GM23248 (cell line): ENCODE data around the gene LTBP3.

ENCODE experiments used
- EZH2 ChIP-seq: fragments of 200-600 bp; sonication (generic); IDR thresholded peaks from 2 replicates; pipeline ENCODE4 v1.6.1; 2018; ENCODE audit warnings: antibody characterized with exemption, mild to moderate bottlenecking; ENCODE audit not compliant: insufficient read depth, poor library complexity, severe bottlenecking
- EZH2phosphoT487 ChIP-seq: fragments of 200-600 bp; sonication (generic); IDR thresholded peaks from 2 replicates; pipeline ENCODE4 v1.6.1; 2018; ENCODE audit warnings: antibody characterized with exemption, moderate library complexity, mild to moderate bottlenecking, low read depth; ENCODE audit not compliant: insufficient read depth

DNA sequence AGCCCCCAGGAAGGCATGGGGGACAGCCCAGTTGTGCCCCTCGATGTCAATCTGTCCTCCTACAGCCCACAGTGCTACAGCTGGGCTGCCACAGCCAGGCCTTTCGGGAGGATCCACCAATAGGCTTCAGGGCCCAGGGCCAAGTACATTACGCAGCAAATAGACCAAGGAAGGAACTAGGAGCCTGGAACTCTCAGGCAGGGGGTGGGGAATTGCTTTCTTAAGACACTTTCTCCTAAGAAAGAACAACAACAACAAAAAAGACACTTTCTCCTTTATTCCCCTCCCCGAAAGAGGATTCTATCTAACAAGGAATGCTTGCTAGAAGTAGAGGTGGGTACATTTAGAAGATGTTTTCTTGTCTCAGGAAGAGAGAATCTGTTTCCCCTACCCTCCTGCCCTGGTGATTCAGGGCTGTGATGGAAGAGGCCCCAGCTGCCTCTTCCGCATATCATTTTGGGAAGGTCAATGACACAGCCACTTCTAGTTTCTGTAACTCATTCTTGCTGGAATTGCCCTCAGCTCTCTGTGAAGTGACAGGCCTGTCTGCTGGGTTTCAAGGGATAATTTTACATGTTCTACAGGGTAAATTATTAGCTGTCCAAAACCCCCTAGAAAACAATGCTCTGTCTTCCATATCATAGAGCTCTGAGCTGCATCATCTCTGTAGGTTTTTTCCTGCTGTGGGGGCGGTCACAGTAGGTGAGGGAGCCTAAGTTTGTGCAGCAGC lies 65.4 kb downstream of the LTBP3 start:
- TF ChIP-seq EZH2phosphoT487 (no peak), EZH2 (no peak)
